GM04503 (cell line): ENCODE measurements around the gene LRRTM4.
"Not testable (repeated sequence)": the region's sequence is repeated elsewhere in the genome, so short reads cannot be mapped to it uniquely, and the experiment has no call there.

ENCODE experiments used
- DNase-seq: peaks from one replicate; pipeline ENCODE4 v3.0.0-alpha.2; 2012; ENCODE audit warnings: low read depth

The LRRTM4 gene

GRCh38 chr2:77164021-77164420, 358.2 kb downstream of the LRRTM4 start:
- DNase-seq: not testable (repeated sequence)

GRCh38 chr2:77161009-77161408, 361.2 kb downstream of the LRRTM4 start:
- no peak for DNase-seq

GRCh38 chr2:77156599-77156998, 365.6 kb downstream of the LRRTM4 start:
- no peak for DNase-seq

- no peak for DNase-seq
These were observed 366.7 kb downstream of the LRRTM4 start for GRCh38 chr2:77155511-77155910.

- no peak for DNase-seq
These were observed 372.6 kb downstream of the LRRTM4 start for GRCh38 chr2:77149565-77149964.

GRCh38 chr2:77147153-77147552, 375.0 kb downstream of the LRRTM4 start:
- no peak for DNase-seq

GRCh38 chr2:77144772-77145171, 377.4 kb downstream of the LRRTM4 start:
- no peak for DNase-seq

- no peak for DNase-seq
These were observed 380.0 kb downstream of the LRRTM4 start for GRCh38 chr2:77142141-77142540.

- not testable (repeated sequence) for DNase-seq
These were observed 393.7 kb downstream of the LRRTM4 start for GRCh38 chr2:77128479-77128878.

- no peak for DNase-seq
These were observed 394.8 kb downstream of the LRRTM4 start for GRCh38 chr2:77127345-77127744.

- no peak for DNase-seq
These were observed 400.7 kb downstream of the LRRTM4 start for GRCh38 chr2:77121518-77121917.

GRCh38 chr2:77119333-77119732, 402.8 kb downstream of the LRRTM4 start:
- DNase-seq: no peak

GRCh38 chr2:77108915-77109314, 413.3 kb downstream of the LRRTM4 start:
- no peak for DNase-seq

GRCh38 chr2:77105008-77105407, 417.2 kb downstream of the LRRTM4 start:
- DNase-seq: no peak

GRCh38 chr2:77104554-77104953, 417.6 kb downstream of the LRRTM4 start:
- DNase-seq: no peak

- DNase-seq: no peak
These were observed 419.2 kb downstream of the LRRTM4 start for GRCh38 chr2:77102927-77103326.

- DNase-seq: no peak
These were observed 420.3 kb downstream of the LRRTM4 start for GRCh38 chr2:77101796-77102452.

GRCh38 chr2:77099961-77100360, 422.2 kb downstream of the LRRTM4 start:
- DNase-seq: no peak

GRCh38 chr2:77095525-77095924, 426.7 kb downstream of the LRRTM4 start:
- DNase-seq: not testable (repeated sequence)

GRCh38 chr2:77095096-77095495, 427.1 kb downstream of the LRRTM4 start:
- DNase-seq: no peak

- not testable (repeated sequence) for DNase-seq
These were observed 433.8 kb downstream of the LRRTM4 start for GRCh38 chr2:77088424-77088823.

GRCh38 chr2:77087987-77088414, 434.2 kb downstream of the LRRTM4 start:
- DNase-seq: no peak

GRCh38 chr2:77086478-77086877, 435.7 kb downstream of the LRRTM4 start:
- DNase-seq: no peak

- no peak for DNase-seq
These were observed 436.1 kb downstream of the LRRTM4 start for GRCh38 chr2:77086051-77086450.
